Natural killer cell (primary cell): Measurements from ENCODE around the gene FBRS. TPM values are rescaled to one million over a fixed set of nuclear protein-coding genes. Genes with fewer than 3 reads are reported as not detected.
A peak's percentile ranks its signal among the peaks of the same experiment; 100 is the strongest.

Source experiments
- ATAC-seq, 3 donors: fragments of 150-1000 bp in 2 of 3; fragments of 200-7000 bp in 1 of 3; cut with Tn5 transposase; 1 replicate in 1 of 3; 2 replicates in 2 of 3; pipeline ENCODE4 v1.10.0; 2021; ENCODE audit warnings: mild to moderate bottlenecking in 2 of 3, moderate library complexity in 2 of 3
- DNase-seq, 2 donors: peaks; one replicate each; pipeline versions ENCODE4 v3.0.0 to v3.0.0-alpha.2; 2013 to 2021; ENCODE audit warnings: mixed read lengths in 1 of 2
- H3K27ac ChIP-seq: one replicate; pipeline ENCODE4 v1.5.1; 2013; ENCODE audit warnings: mild to moderate bottlenecking, low read length
- H3K27me3 ChIP-seq: one replicate; pipeline ENCODE4 v1.6.1; 2013; ENCODE audit warnings: low read length; ENCODE audit not compliant: control insufficient read depth, insufficient read depth
- H3K36me3 ChIP-seq: one replicate; pipeline ENCODE4 v1.6.1; 2013; ENCODE audit warnings: low read length; ENCODE audit not compliant: control insufficient read depth, insufficient read depth
- H3K4me1 ChIP-seq: one replicate; pipeline ENCODE4 v1.6.1; 2013; ENCODE audit warnings: low read length; ENCODE audit not compliant: control insufficient read depth, insufficient read depth
- H3K4me3 ChIP-seq: one replicate; pipeline ENCODE4 v1.5.1; 2013; ENCODE audit warnings: low read length
- H3K9me3 ChIP-seq: one replicate; pipeline ENCODE4 v1.6.1; 2013; ENCODE audit warnings: low read length; ENCODE audit not compliant: control insufficient read depth, insufficient read depth
- H3K27ac Mint-ChIP-seq, 2 donors: one replicate each; pipeline ENCODE4 v1.8.0; 2022; ENCODE audit warnings: mild to moderate bottlenecking in 2 of 2, mixed read lengths in 2 of 2, moderate library complexity in 1 of 2
- H3K27me3 Mint-ChIP-seq, 2 donors: one replicate each; pipeline ENCODE4 v1.8.0; 2022; ENCODE audit warnings: low read depth in 2 of 2, mixed read lengths in 2 of 2
- H3K36me3 Mint-ChIP-seq: one replicate; pipeline ENCODE4 v1.8.0; 2022; ENCODE audit warnings: mixed read lengths
- H3K4me1 Mint-ChIP-seq, 2 donors: one replicate each; pipeline ENCODE4 v1.8.0; 2022; ENCODE audit warnings: mixed read lengths in 2 of 2
- H3K4me3 Mint-ChIP-seq: one replicate; pipeline ENCODE4 v1.8.0; 2022; ENCODE audit warnings: mild to moderate bottlenecking, moderate library complexity, mixed read lengths
- H3K9me3 Mint-ChIP-seq, 2 donors: one replicate each; pipeline ENCODE4 v1.8.0; 2022; ENCODE audit warnings: mixed read lengths in 2 of 2
- WGBS: methylation state at CpG from one replicate; pipeline ENCODE4 v1.1.7; 2013; ENCODE audit warnings: missing lambda C conversion rate; ENCODE audit not compliant: insufficient coverage; 5-methylcytosine and 5-hydroxymethylcytosine counted together
- intact Hi-C: fragments of 100-400 bp; cut with micrococcal nuclease; formaldehyde crosslinking; loops from one replicate; pipeline ENCODE4 v1.14.2; 2022
- total RNA-seq, 4 donors: library from RNA; stranded (reverse); fragments of 120-200 nt in 1 of 4; gene quantifications; one replicate each; pipeline versions ENCODE4 v1.2.3 to v1.2.4, GENCODE V29; 2013 to 2022
- TF ChIP-seq, protein P1 (sequence below): fragments of 200-600 bp; IDR thresholded peaks from one replicate; pipeline ENCODE4 v1.8.0; 2022; ENCODE audit warnings: antibody characterized with exemption

The FBRS gene
- total RNA-seq, 3 donors from 2014 or later (not counting 1 experiment from before 2014, with no cell fraction given), result 158 to 182 (median 172) TPM

GRCh38 chr16:30650369-30651123, 7.7 kb upstream of the FBRS start, which contains the start of gene PRR14:
TSS of gene PRR14 (plus strand) at chr16:30650960. CDS start at chr16:30651646, 686 bp downstream.
- TF ChIP-seq, protein P1, sequence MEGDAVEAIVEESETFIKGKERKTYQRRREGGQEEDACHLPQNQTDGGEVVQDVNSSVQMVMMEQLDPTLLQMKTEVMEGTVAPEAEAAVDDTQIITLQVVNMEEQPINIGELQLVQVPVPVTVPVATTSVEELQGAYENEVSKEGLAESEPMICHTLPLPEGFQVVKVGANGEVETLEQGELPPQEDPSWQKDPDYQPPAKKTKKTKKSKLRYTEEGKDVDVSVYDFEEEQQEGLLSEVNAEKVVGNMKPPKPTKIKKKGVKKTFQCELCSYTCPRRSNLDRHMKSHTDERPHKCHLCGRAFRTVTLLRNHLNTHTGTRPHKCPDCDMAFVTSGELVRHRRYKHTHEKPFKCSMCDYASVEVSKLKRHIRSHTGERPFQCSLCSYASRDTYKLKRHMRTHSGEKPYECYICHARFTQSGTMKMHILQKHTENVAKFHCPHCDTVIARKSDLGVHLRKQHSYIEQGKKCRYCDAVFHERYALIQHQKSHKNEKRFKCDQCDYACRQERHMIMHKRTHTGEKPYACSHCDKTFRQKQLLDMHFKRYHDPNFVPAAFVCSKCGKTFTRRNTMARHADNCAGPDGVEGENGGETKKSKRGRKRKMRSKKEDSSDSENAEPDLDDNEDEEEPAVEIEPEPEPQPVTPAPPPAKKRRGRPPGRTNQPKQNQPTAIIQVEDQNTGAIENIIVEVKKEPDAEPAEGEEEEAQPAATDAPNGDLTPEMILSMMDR, result no peak
- Mint-ChIP-seq H3K9me3 (no peaks in the 10 kb centered on the region), H3K4me1 (peaks cover 31 to 37% of the 10 kb centered on the region in 2 donors), H3K27ac (peak within 1 kb of the TSS; percentile 95 to 100), H3K4me3 (peak within 1 kb of the TSS; percentile 100), H3K36me3 (no peaks in the 10 kb centered on the region), H3K27me3 (no peaks in the 10 kb centered on the region)
- Histone ChIP-seq H3K9me3 (no peaks in the 10 kb centered on the region), H3K27me3 (no peaks in the 10 kb centered on the region), H3K27ac (peak within 1 kb of the TSS; percentile 96), H3K36me3 (peaks cover 30% of the 10 kb centered on the region), H3K4me1 (peaks cover 31% of the 10 kb centered on the region), H3K4me3 (peak within 1 kb of the TSS; percentile 94)
- DNase-seq (peak; percentile 96 to 99), ATAC-seq (peak; percentile 82 to 95 (median 85))
- intact Hi-C loops, result loop anchor here (1.0 to 5.0 kb wide), 5 partner anchors 8 to 1828 kb away; partner anchors contain the start of genes ATXN2L, FBRS, ITGAL and ZNF764
- WGBS, result under 1% methylated on average over 53 of the region's 53 CpGs

- Histone ChIP-seq H3K4me3 (peak overlapping the region; percentile 94), H3K4me1 (peaks cover 31% of the 10 kb centered on the region), H3K9me3 (no peaks in the 10 kb centered on the region), H3K27ac (peak overlapping the region; percentile 96), H3K36me3 (peaks cover 38% of the 10 kb centered on the region), H3K27me3 (no peaks in the 10 kb centered on the region)
- Mint-ChIP-seq H3K4me3 (peak overlapping the region; percentile 100), H3K36me3 (no peaks in the 10 kb centered on the region), H3K9me3 (no peaks in the 10 kb centered on the region), H3K27me3 (no peaks in the 10 kb centered on the region), H3K4me1 (peaks cover 31 to 37% of the 10 kb centered on the region in 2 donors), H3K27ac (peak overlapping the region; percentile 95 to 100)
- WGBS, result 1% methylated on average over 68 of the region's 71 CpGs
- ATAC-seq (peak; percentile 60 to 77 (median 63)), DNase-seq (peak; percentile 69 to 90)
- intact Hi-C loops, result loop anchor here (2.0 to 5.0 kb wide), 2 partner anchors 179 to 1829 kb away; partner anchors contain the start of genes ATXN2L and ITGAL
- TF ChIP-seq, protein P1, result peak; percentile 85
Observed at GRCh38 chr16:30651124-30652004, 6.9 kb upstream of the FBRS start.

- no peaks in the 10 kb centered on the region for H3K27me3 Mint-ChIP-seq
- peak overlapping the region; percentile 82 for H3K27ac ChIP-seq
- DNase-seq (no peak), ATAC-seq (no peak)
- H3K4me1 Mint-ChIP-seq, result peaks cover 32 to 37% of the 10 kb centered on the region in 2 donors
- no peaks in the 10 kb centered on the region for H3K9me3 Mint-ChIP-seq
- H3K4me1 ChIP-seq, result peaks cover 35% of the 10 kb centered on the region
- peak overlapping the region; percentile 100 for H3K4me3 Mint-ChIP-seq
- 21% methylated on average over 2 of the region's 2 CpGs for WGBS
- no peaks in the 10 kb centered on the region for H3K27me3 ChIP-seq
- peak overlapping the region; percentile 36 for H3K4me3 ChIP-seq
- peak overlapping the region; percentile 95 to 100 for H3K27ac Mint-ChIP-seq
- intact Hi-C loops, result loop anchor here (5.0 kb wide), 1 partner anchor 1830 kb away; the partner anchor contains the start of gene ATXN2L
- no peaks in the 10 kb centered on the region for H3K9me3 ChIP-seq
- peaks cover 44% of the 10 kb centered on the region for H3K36me3 ChIP-seq
- H3K36me3 Mint-ChIP-seq, result no peaks in the 10 kb centered on the region
- TF ChIP-seq, protein P1, result no peak
Observed at GRCh38 chr16:30652005-30652296, 6.3 kb upstream of the FBRS start.
